ENCODE data around the gene LRCH3. TPM values are rescaled to one million over a fixed set of nuclear protein-coding genes. Genes with fewer than 3 reads are reported as not detected.
A peak's percentile ranks its signal among the peaks of the same experiment; 100 is the strongest.

Gene LRCH3
- total RNA-seq, 3 donors from 2014 or later, result 41.6 to 61.0 (median 49.8) TPM

DNA sequence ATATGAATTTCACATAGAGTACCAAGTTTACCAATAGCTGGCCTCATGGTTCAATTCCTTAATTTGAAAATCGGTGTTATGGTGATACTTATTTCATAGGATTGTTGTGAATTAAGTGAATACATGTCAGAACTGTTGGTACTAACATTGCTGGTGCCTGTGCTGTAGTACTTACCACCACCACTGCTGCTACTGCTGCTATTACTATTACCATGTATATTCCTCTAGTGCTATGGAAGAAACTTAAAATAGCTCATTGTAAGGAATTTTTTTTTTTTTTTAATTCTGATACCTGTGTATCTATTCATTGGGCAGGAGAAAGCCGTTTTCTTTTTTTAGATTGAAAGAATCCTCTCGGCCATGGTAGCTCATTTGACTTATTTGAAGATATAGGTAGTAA, 37.8 kb upstream of the LRCH3 start:
- Histone ChIP-seq H3K27ac (no peak overlapping the region), H3K4me1 (peaks cover 0 to 7% of the 10 kb centered on the region in 2 donors), H3K27me3 (no peaks in the 10 kb centered on the region), H3K36me3 (no peaks in the 10 kb centered on the region), H3K9me3 (no peaks in the 10 kb centered on the region), H3K4me3 (no peak overlapping the region)
- DNase-seq (ENCODE audit: low spot score in 2 of 2), result no peak
- no peak for TF ChIP-seq POLR2A (IDR thresholded peaks at IDR 0.05)
- TF ChIP-seq, protein P1, sequence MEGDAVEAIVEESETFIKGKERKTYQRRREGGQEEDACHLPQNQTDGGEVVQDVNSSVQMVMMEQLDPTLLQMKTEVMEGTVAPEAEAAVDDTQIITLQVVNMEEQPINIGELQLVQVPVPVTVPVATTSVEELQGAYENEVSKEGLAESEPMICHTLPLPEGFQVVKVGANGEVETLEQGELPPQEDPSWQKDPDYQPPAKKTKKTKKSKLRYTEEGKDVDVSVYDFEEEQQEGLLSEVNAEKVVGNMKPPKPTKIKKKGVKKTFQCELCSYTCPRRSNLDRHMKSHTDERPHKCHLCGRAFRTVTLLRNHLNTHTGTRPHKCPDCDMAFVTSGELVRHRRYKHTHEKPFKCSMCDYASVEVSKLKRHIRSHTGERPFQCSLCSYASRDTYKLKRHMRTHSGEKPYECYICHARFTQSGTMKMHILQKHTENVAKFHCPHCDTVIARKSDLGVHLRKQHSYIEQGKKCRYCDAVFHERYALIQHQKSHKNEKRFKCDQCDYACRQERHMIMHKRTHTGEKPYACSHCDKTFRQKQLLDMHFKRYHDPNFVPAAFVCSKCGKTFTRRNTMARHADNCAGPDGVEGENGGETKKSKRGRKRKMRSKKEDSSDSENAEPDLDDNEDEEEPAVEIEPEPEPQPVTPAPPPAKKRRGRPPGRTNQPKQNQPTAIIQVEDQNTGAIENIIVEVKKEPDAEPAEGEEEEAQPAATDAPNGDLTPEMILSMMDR (IDR thresholded peaks at IDR 0.05), result peak in 1 of 3 donors; percentile 22
- intact Hi-C loops (cut with DNase I; ENCODE audit: low total_unique reads), result no loop called here

DNA sequence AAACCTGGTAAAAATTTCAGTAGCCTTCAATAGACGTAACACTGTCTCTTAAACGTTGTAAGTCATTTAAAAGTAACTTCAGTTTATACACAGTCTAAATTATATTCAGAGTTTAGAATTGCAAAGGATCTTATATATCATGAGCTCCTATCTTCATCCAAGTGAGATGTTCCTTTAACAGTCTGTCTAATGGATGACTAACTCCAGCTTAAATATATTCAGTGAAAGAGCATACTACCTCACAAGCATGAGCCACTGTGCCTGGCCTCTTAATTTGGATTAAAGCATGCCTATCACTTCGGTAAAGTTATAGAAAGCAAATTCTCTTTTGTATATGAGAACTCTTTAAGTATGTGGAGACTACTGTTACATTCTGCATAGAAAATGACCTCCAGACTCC, 34.4 kb upstream of the LRCH3 start:
- no peaks in the 10 kb centered on the region for H3K27me3 ChIP-seq
- peaks cover 0 to 7% of the 10 kb centered on the region in 2 donors for H3K4me1 ChIP-seq
- DNase-seq (ENCODE audit: low spot score in 2 of 2), result no peak
- intact Hi-C loops (cut with DNase I; ENCODE audit: low total_unique reads), result no loop called here
- TF ChIP-seq POLR2A (IDR thresholded peaks at IDR 0.05) (no peak), POLR2AphosphoS5 (IDR thresholded peaks at IDR 0.05) (no peak)
- TF ChIP-seq, protein P1 (IDR thresholded peaks at IDR 0.05), result no peak
- H3K27ac ChIP-seq, result no peak overlapping the region
- no peaks in the 10 kb centered on the region for H3K36me3 ChIP-seq
- no peaks in the 10 kb centered on the region for H3K9me3 ChIP-seq
- no peak overlapping the region for H3K4me3 ChIP-seq

DNA sequence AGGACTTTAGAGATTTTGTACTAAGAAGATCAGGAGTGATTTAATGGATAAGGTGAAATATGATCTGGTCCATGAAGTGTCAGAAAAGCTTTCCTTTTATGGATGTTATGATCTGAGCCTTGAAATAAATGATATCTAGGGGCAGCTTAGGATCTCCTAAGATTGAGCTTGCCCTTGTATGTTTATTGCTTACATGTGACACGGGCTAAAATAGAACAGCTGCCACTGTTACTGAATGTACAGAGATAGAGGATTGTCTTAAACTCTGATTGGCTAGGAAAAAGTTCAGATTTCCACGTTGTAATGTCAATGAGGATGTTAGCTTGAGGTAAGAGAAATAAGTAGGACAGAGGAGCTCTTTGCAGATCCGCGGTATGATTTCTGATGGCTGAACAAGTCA, 32.5 kb upstream of the LRCH3 start:
- TF ChIP-seq, protein P1 (IDR thresholded peaks at IDR 0.05), result no peak
- no peak for TF ChIP-seq POLR2AphosphoS5 (IDR thresholded peaks at IDR 0.05)
- H3K27me3 ChIP-seq, result no peaks in the 10 kb centered on the region
- no peak overlapping the region for H3K27ac ChIP-seq
- H3K9me3 ChIP-seq, result no peaks in the 10 kb centered on the region
- no peaks in the 10 kb centered on the region for H3K4me1 ChIP-seq
- no peak for DNase-seq (ENCODE audit: low spot score in 2 of 2)
- no peak overlapping the region for H3K4me3 ChIP-seq
- no peaks in the 10 kb centered on the region for H3K36me3 ChIP-seq
- intact Hi-C loops (cut with DNase I; ENCODE audit: low total_unique reads), result no loop called here

DNA sequence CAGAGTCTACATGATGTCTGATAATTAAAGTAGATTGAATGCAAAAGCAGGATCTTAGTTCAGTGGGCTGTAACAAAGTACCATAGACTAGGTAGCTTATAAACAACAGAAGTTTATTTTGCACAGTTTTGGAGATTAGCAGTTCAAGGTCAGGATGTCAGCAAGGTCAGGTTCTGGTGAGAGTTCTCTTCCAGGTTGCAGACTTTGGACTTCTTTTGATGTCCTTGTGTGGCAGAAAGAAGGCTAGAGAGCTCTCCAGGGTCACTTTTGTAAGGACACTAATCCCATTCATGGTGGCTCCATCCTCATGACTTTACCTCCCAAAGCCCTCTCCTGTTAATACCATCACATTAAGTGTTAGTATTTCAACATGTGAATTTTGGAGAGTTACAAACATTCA, 29.3 kb upstream of the LRCH3 start:
- H3K9me3 ChIP-seq, result no peaks in the 10 kb centered on the region
- no peaks in the 10 kb centered on the region for H3K4me1 ChIP-seq
- H3K36me3 ChIP-seq, result peaks cover 7% of the 10 kb centered on the region
- intact Hi-C loops (cut with DNase I; ENCODE audit: low total_unique reads), result no loop called here
- TF ChIP-seq POLR2AphosphoS5 (IDR thresholded peaks at IDR 0.05) (no peak), POLR2A (IDR thresholded peaks at IDR 0.05) (no peak)
- TF ChIP-seq, protein P1 (IDR thresholded peaks at IDR 0.05), result no peak
- no peak overlapping the region for H3K27ac ChIP-seq
- H3K27me3 ChIP-seq, result no peaks in the 10 kb centered on the region
- no peak for DNase-seq (ENCODE audit: low spot score in 2 of 2)
- no peak overlapping the region for H3K4me3 ChIP-seq

DNA sequence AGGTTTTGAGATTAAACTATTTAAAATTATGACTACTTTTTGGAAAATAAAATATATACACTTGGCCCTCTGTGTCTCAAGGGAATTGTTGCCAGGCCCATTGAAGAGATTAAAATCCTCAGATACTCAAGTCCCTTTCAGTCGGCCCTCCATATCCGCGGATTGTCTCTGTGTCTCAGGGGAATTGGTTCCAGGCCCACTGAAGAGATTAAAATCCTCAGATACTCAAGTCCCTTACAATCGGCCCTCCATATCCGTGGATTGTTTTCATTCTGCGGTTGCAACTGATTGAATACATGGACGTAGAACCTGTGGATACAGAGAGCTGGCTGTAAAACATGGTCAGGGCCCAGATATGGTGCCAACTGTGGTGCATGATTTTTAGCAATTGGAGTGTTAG, 15.7 kb upstream of the LRCH3 start:
- Histone ChIP-seq H3K36me3 (no peaks in the 10 kb centered on the region), H3K27ac (no peak overlapping the region), H3K27me3 (no peaks in the 10 kb centered on the region), H3K9me3 (no peaks in the 10 kb centered on the region), H3K4me3 (no peak overlapping the region), H3K4me1 (no peaks in the 10 kb centered on the region)
- intact Hi-C loops (cut with DNase I; ENCODE audit: low total_unique reads), result no loop called here
- no peak for TF ChIP-seq POLR2AphosphoS5 (IDR thresholded peaks at IDR 0.05)
- TF ChIP-seq, protein P1 (IDR thresholded peaks at IDR 0.05), result no peak
- TF ChIP-seq POLR2A (IDR thresholded peaks at IDR 0.05), result no peak
- no peak for DNase-seq (ENCODE audit: low spot score in 2 of 2)
